Lower leg skin (tissue), 4 donors: ENCODE data around the gene TOR2A. TPM values are rescaled to one million over a fixed set of nuclear protein-coding genes. Genes with fewer than 3 reads are reported as not detected.

Source experiments
- DNase-seq, 2 donors: peaks; one replicate each; pipeline ENCODE4 v3.0.0-alpha.2; 2019; ENCODE audit warnings: low spot score in 2 of 2
- H3K4me3 ChIP-seq: fragments of 200-600 bp; sonication (generic); 2 replicates; pipeline ENCODE4 v1.5.1; 2017; ENCODE audit warnings: mild to moderate bottlenecking, low read depth; ENCODE audit not compliant: poor library complexity, severe bottlenecking
- CTCF ChIP-seq, 3 donors: fragments of 450-650 bp; IDR thresholded peaks; one replicate each; pipeline ENCODE4 v1.5.1; 2016; ENCODE audit warnings: antibody characterized with exemption in 3 of 3, mild to moderate bottlenecking in 3 of 3, moderate library complexity in 2 of 3
- POLR2A ChIP-seq, 2 donors: fragments of 450-650 bp; IDR thresholded peaks; one replicate each; pipeline ENCODE4 v1.6.1; 2016 to 2017; ENCODE audit warnings: antibody characterized with exemption in 2 of 2, mild to moderate bottlenecking in 1 of 2, moderate library complexity in 1 of 2
- WGBS, 2 donors: methylation state at CpG; one replicate each; pipeline ENCODE4 v1.1.5; 2018; 5-methylcytosine and 5-hydroxymethylcytosine counted together
- intact Hi-C: fragments of 100-400 bp; cut with DNase I; formaldehyde crosslinking; loops from one replicate; pipeline ENCODE4 v1.15.0; 2023; ENCODE audit warnings: low total_unique reads
- total RNA-seq, 4 donors: library from RNA; depleted of rRNA; stranded (reverse); fragments of >200 nt; gene quantifications; one replicate each; pipeline ENCODE4 v1.1.0, GENCODE V29; 2016

Gene TOR2A
- total RNA-seq, 4 donors from 2014 or later = 11.5 to 19.9 (median 15.1) TPM

GRCh38 chr9:127779136-127779981 lies 44.3 kb upstream of the TOR2A start:
- DNase-seq = no peak
- intact Hi-C loops = no loop called here
- H3K4me3 ChIP-seq = no peak overlapping the region
- TF ChIP-seq POLR2A (IDR thresholded peaks at IDR 0.05) (no peak), CTCF (IDR thresholded peaks at IDR 0.05) (no peak)
- 68 to 72% methylated on average over 17 of the region's 17 CpGs for WGBS, 2 donors

- WGBS, 2 donors = 55 to 65% methylated on average over 11 to 12 of the region's 13 CpGs
- intact Hi-C loops = no loop called here
- no peak within 1 kb of the TSS for H3K4me3 ChIP-seq
- DNase-seq = no peak
- TF ChIP-seq CTCF (IDR thresholded peaks at IDR 0.05) (no peak), POLR2A (IDR thresholded peaks at IDR 0.05) (no peak)
Observed at GRCh38 chr9:127778280-127779135, 43.4 kb upstream of the TOR2A start, which contains the start of gene SH2D3C. Gene SH2D3C (minus strand): TSS chr9:127778666. CDS start chr9:127778627, 39 bp downstream.

GRCh38 chr9:127777368-127777980 lies 42.4 kb upstream of the TOR2A start:
- DNase-seq = no peak
- no peak overlapping the region for H3K4me3 ChIP-seq
- intact Hi-C loops = no loop called here
- 72 to 76% methylated on average over 18 of the region's 18 CpGs for WGBS, 2 donors
- no peak for TF ChIP-seq POLR2A (IDR thresholded peaks at IDR 0.05)
- TF ChIP-seq CTCF (IDR thresholded peaks at IDR 0.05) = no peak

- intact Hi-C loops = no loop called here
- TF ChIP-seq CTCF (IDR thresholded peaks at IDR 0.05) (no peak), POLR2A (IDR thresholded peaks at IDR 0.05) (no peak)
- no peak for DNase-seq
- no peak overlapping the region for H3K4me3 ChIP-seq
- WGBS, 2 donors = 59 to 65% methylated on average over 5 of the region's 5 CpGs
Observed at GRCh38 chr9:127776924-127777289, 41.8 kb upstream of the TOR2A start.

GRCh38 chr9:127776195-127776923 lies 41.3 kb upstream of the TOR2A start:
- DNase-seq = no peak
- TF ChIP-seq POLR2A (IDR thresholded peaks at IDR 0.05) = no peak
- TF ChIP-seq CTCF (IDR thresholded peaks at IDR 0.05) = no peak
- WGBS, 2 donors = 66 to 67% methylated on average over 15 of the region's 15 CpGs
- intact Hi-C loops = no loop called here
- no peak overlapping the region for H3K4me3 ChIP-seq
